Measurements from ENCODE around the gene ZNF384.

ZNF384 gene

GRCh38 chr12:6703631-6704030, 14.5 kb upstream of the ZNF384 start:
- Histone ChIP-seq H3K27me3 (ENCODE audit: insufficient read depth, insufficient read length) (peaks cover 30% of the 10 kb centered on the region), H3K9me3 (ENCODE audit: insufficient read depth, low read length) (peaks cover 4% of the 10 kb centered on the region; the same call in 1 of the 2 replicates), H3K4me3 (ENCODE audit: insufficient read length, low read depth) (peak overlapping the region; percentile 1), H3K9ac (ENCODE audit: insufficient read length, low read depth) (peak overlapping the region; percentile 14), H3K4me1 (ENCODE audit: insufficient read depth, insufficient read length) (peaks cover 16% of the 10 kb centered on the region), H3K36me3 (ENCODE audit: insufficient read depth, insufficient read length, low read length) (no peaks in the 10 kb centered on the region)
- no peak for TF ChIP-seq SUZ12 (IDR thresholded peaks at IDR 0.05; ENCODE audit: extremely low read depth, insufficient read depth, insufficient read length)
- TF ChIP-seq YY1 (IDR thresholded peaks at IDR 0.05; ENCODE audit: insufficient read depth, insufficient read length) = no peak
- TF ChIP-seq ZNF274 (IDR thresholded peaks at IDR 0.05; ENCODE audit: low read depth, low read length) = no peak
- no peak for DNase-seq (ENCODE audit: low read depth, low spot score)

DNA sequence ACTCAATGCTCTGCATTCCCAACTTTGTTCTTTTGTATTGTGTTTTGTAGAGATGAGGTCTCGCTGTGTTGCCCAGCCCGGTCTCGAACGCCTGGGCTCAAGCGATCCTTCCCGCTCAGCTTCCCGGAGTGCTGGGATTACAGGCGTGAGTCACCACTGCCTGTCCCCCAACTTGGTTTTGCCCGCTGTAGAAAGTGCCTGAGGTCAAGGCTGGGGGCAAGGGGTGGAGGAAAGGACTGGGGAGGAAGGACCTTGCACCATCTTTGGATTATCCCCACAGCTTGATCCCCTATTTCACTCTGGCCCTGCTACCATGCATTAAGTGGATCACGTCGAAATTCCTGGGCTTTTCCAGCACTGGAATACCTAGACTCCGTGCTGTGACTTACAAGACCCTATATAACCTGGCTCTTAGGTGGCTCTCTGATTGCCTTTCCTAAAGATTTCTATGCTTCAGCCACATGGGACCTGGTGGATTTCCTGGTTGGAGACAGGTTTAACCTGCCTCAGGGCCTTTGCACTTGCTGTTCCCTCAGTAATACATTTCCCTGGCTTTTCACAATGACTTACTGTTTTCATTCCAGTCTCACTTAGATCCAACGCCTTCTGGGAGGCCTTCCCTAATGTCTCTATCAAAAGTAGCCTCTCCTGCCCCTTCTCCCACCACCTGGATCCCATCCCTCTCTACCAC, 12.0 kb upstream of the ZNF384 start:
- H3K4me3 ChIP-seq (ENCODE audit: insufficient read length, low read depth) = peak overlapping the region; percentile 89
- DNase-seq (ENCODE audit: low read depth, low spot score) = peak; percentile 44

GRCh38 chr12:6700646-6701051, 11.5 kb upstream of the ZNF384 start, which contains the start of gene PIANP:
PIANP (minus strand) TSS chr12:6700815; CDS start chr12:6698061, 2,754 bp downstream.
- Histone ChIP-seq H3K9me3 (ENCODE audit: insufficient read depth, low read length) (no peaks in the 10 kb centered on the region), H3K27me3 (ENCODE audit: insufficient read depth, insufficient read length) (peaks cover 30% of the 10 kb centered on the region), H3K9ac (ENCODE audit: insufficient read length, low read depth) (peak within 1 kb of the TSS; percentile 90), H3K4me1 (ENCODE audit: insufficient read depth, insufficient read length) (peaks cover 26% of the 10 kb centered on the region), H3K4me3 (ENCODE audit: insufficient read length, low read depth) (peak within 1 kb of the TSS; percentile 89), H3K36me3 (ENCODE audit: insufficient read depth, insufficient read length, low read length) (peaks cover 7% of the 10 kb centered on the region)
- no peak for DNase-seq (ENCODE audit: low read depth, low spot score)
- TF ChIP-seq ZNF274 (IDR thresholded peaks at IDR 0.05; ENCODE audit: low read depth, low read length) = no peak
- no peak for TF ChIP-seq YY1 (IDR thresholded peaks at IDR 0.05; ENCODE audit: insufficient read depth, insufficient read length)
- TF ChIP-seq SUZ12 (IDR thresholded peaks at IDR 0.05; ENCODE audit: extremely low read depth, insufficient read depth, insufficient read length) = peak; percentile 38

More for the DNA sequence above, 12.0 kb upstream of the ZNF384 start:
- Histone ChIP-seq H3K9me3 (ENCODE audit: insufficient read depth, low read length) (no peaks in the 10 kb centered on the region), H3K9ac (ENCODE audit: insufficient read length, low read depth) (peak overlapping the region; percentile 89), H3K27me3 (ENCODE audit: insufficient read depth, insufficient read length) (peaks cover 30% of the 10 kb centered on the region), H3K4me1 (ENCODE audit: insufficient read depth, insufficient read length) (peaks cover 26% of the 10 kb centered on the region), H3K36me3 (ENCODE audit: insufficient read depth, insufficient read length, low read length) (peaks cover 7% of the 10 kb centered on the region)
- TF ChIP-seq SUZ12 (IDR thresholded peaks at IDR 0.05; ENCODE audit: extremely low read depth, insufficient read depth, insufficient read length) (no peak), YY1 (IDR thresholded peaks at IDR 0.05; ENCODE audit: insufficient read depth, insufficient read length) (no peak), ZNF274 (IDR thresholded peaks at IDR 0.05; ENCODE audit: low read depth, low read length) (no peak)

DNA sequence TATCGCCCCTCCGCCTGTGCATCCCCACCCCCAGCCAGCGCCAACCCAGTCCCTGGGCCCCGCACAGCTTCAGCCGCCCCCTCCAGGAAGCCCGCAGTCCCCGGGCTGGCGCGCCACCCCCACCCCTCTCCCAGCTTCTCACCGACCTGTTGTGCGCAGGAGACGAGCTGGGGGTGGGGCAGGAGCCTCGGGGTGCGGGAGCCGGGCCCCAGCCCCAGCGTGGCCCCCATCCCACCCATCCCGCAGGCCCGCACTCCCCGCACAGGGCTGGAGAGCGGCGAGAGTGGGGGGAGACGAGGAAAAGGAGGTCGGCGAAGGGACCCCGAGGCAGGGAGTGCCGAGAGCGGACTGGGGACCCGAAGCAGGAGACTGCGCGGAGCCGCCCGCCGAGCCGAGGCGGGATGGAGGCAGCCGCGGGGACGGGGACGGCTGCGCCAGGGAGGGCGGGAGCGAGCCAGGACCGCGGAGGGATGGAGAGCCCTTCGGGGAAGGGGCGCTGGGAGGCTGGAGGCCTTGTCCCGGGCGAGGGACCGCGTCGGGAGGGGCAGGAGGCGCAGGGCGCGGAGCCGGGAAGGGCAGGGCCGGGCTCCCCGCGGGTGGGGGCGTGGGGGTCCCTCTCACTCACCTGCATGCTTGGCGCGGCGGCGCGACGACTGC, 10.9 kb upstream of the ZNF384 start:
- Histone ChIP-seq H3K9ac (ENCODE audit: insufficient read length, low read depth) (peak overlapping the region; percentile 90), H3K9me3 (ENCODE audit: insufficient read depth, low read length) (no peaks in the 10 kb centered on the region), H3K36me3 (ENCODE audit: insufficient read depth, insufficient read length, low read length) (peaks cover 8% of the 10 kb centered on the region), H3K27me3 (ENCODE audit: insufficient read depth, insufficient read length) (peaks cover 30% of the 10 kb centered on the region), H3K4me1 (ENCODE audit: insufficient read depth, insufficient read length) (peaks cover 26% of the 10 kb centered on the region), H3K4me3 (ENCODE audit: insufficient read length, low read depth) (peak overlapping the region; percentile 89)
- TF ChIP-seq YY1 (IDR thresholded peaks at IDR 0.05; ENCODE audit: insufficient read depth, insufficient read length) (no peak), SUZ12 (IDR thresholded peaks at IDR 0.05; ENCODE audit: extremely low read depth, insufficient read depth, insufficient read length) (no peak)
- peak; percentile 56 for DNase-seq (ENCODE audit: low read depth, low spot score)

- peak overlapping the region; percentile 90 for H3K9ac ChIP-seq (ENCODE audit: insufficient read length, low read depth)
- DNase-seq (ENCODE audit: low read depth, low spot score) = no peak
- peaks cover 30% of the 10 kb centered on the region for H3K27me3 ChIP-seq (ENCODE audit: insufficient read depth, insufficient read length)
- no peaks in the 10 kb centered on the region for H3K9me3 ChIP-seq (ENCODE audit: insufficient read depth, low read length)
- H3K4me3 ChIP-seq (ENCODE audit: insufficient read length, low read depth) = peak overlapping the region; percentile 89
- peaks cover 15% of the 10 kb centered on the region for H3K36me3 ChIP-seq (ENCODE audit: insufficient read depth, insufficient read length, low read length)
- H3K4me1 ChIP-seq (ENCODE audit: insufficient read depth, insufficient read length) = peaks cover 26% of the 10 kb centered on the region
- TF ChIP-seq ZNF274 (IDR thresholded peaks at IDR 0.05; ENCODE audit: low read depth, low read length) = no peak
- no peak for TF ChIP-seq YY1 (IDR thresholded peaks at IDR 0.05; ENCODE audit: insufficient read depth, insufficient read length)
- no peak for TF ChIP-seq SUZ12 (IDR thresholded peaks at IDR 0.05; ENCODE audit: extremely low read depth, insufficient read depth, insufficient read length)
Measured at GRCh38 chr12:6699259-6699988, 10.2 kb upstream of the ZNF384 start.

GRCh38 chr12:6698352-6699046, 9.3 kb upstream of the ZNF384 start:
- no peak for DNase-seq (ENCODE audit: low read depth, low spot score)
- peaks cover 19% of the 10 kb centered on the region for H3K36me3 ChIP-seq (ENCODE audit: insufficient read depth, insufficient read length, low read length)
- H3K9ac ChIP-seq (ENCODE audit: insufficient read length, low read depth) = peak overlapping the region; percentile 53
- H3K4me1 ChIP-seq (ENCODE audit: insufficient read depth, insufficient read length) = peaks cover 22% of the 10 kb centered on the region
- no peaks in the 10 kb centered on the region for H3K9me3 ChIP-seq (ENCODE audit: insufficient read depth, low read length)
- peaks cover 30% of the 10 kb centered on the region for H3K27me3 ChIP-seq (ENCODE audit: insufficient read depth, insufficient read length)
- TF ChIP-seq SUZ12 (IDR thresholded peaks at IDR 0.05; ENCODE audit: extremely low read depth, insufficient read depth, insufficient read length) (no peak), YY1 (IDR thresholded peaks at IDR 0.05; ENCODE audit: insufficient read depth, insufficient read length) (no peak), ZNF274 (IDR thresholded peaks at IDR 0.05; ENCODE audit: low read depth, low read length) (no peak)
- no peak overlapping the region for H3K4me3 ChIP-seq (ENCODE audit: insufficient read length, low read depth)
